Liver (tissue), 9 donors: ENCODE results near the gene SARDH. TPM values are rescaled to one million over a fixed set of nuclear protein-coding genes. Genes with fewer than 3 reads are reported as not detected.

Source experiments
- DNase-seq: peaks from one replicate; pipeline ENCODE4 v3.0.0-alpha.2; 2017; ENCODE audit warnings: low spot score
- H3K27ac ChIP-seq, 2 donors: one replicate each; pipeline ENCODE4 v1.7.0; 2013; ENCODE audit warnings: inconsistent platforms in 2 of 2, low read length in 2 of 2, control low read depth in 1 of 2, low read depth in 1 of 2, mild to moderate bottlenecking in 1 of 2
- H3K27me3 ChIP-seq, 4 donors: one replicate each; pipeline versions ENCODE4 v1.6.1 to v1.7.0; 2013; ENCODE audit warnings: low read length in 3 of 4, inconsistent platforms in 1 of 4, mild to moderate bottlenecking in 1 of 4, moderate library complexity in 1 of 4; ENCODE audit not compliant: control insufficient read depth in 4 of 4, insufficient read depth in 4 of 4
- H3K36me3 ChIP-seq, 4 donors: one replicate each; pipeline versions ENCODE4 v1.6.1 to v1.7.0; 2013; ENCODE audit warnings: low read length in 3 of 4, mild to moderate bottlenecking in 3 of 4, low read depth in 1 of 4, moderate library complexity in 1 of 4; ENCODE audit not compliant: control insufficient read depth in 4 of 4, insufficient read depth in 3 of 4
- H3K4me1 ChIP-seq, 4 donors: one replicate each; pipeline versions ENCODE4 v1.6.1 to v1.7.0; 2013; ENCODE audit warnings: low read length in 3 of 4, mild to moderate bottlenecking in 3 of 4, moderate library complexity in 1 of 4; ENCODE audit not compliant: control insufficient read depth in 4 of 4, insufficient read depth in 4 of 4
- H3K4me3 ChIP-seq, 3 donors: one replicate each; pipeline versions ENCODE4 v1.6.1 to v1.7.0; 2013; ENCODE audit warnings: low read length in 3 of 3, control low read depth in 1 of 3, low read depth in 1 of 3, mild to moderate bottlenecking in 1 of 3
- H3K9ac ChIP-seq, 2 donors: one replicate each; pipeline ENCODE4 v1.7.0; 2013; ENCODE audit warnings: low read length in 2 of 2, mild to moderate bottlenecking in 2 of 2, moderate library complexity in 2 of 2, control low read depth in 1 of 2, low read depth in 1 of 2
- H3K9me3 ChIP-seq, 4 donors: one replicate each; pipeline versions ENCODE4 v1.6.1 to v1.7.0; 2013; ENCODE audit warnings: low read length in 3 of 4; ENCODE audit not compliant: control insufficient read depth in 4 of 4
- ATF3 ChIP-seq: IDR thresholded peaks from 2 replicates; pipeline ENCODE4 v1.6.1; 2016; ENCODE audit warnings: antibody characterized with exemption
- EGR1 ChIP-seq, 2 donors: IDR thresholded peaks; 2 replicates each; pipeline ENCODE4 v1.6.1; 2016 to 2018; ENCODE audit warnings: antibody characterized with exemption in 2 of 2, low read depth in 2 of 2
- FOXA1 ChIP-seq: IDR thresholded peaks from 2 replicates; pipeline ENCODE4 v1.6.1; 2016; ENCODE audit warnings: antibody characterized with exemption
- GABPA ChIP-seq, 2 donors: IDR thresholded peaks in 1 of 2; conservative IDR thresholded peaks in 1 of 2; 2 replicates each; pipeline ENCODE4 v1.6.1; 2016; ENCODE audit warnings: antibody characterized with exemption in 2 of 2, mild to moderate bottlenecking in 1 of 2, moderate library complexity in 1 of 2
- HNF4A ChIP-seq, 2 donors: conservative IDR thresholded peaks; 2 replicates each; pipeline ENCODE4 v1.6.1; 2016; ENCODE audit warnings: antibody characterized with exemption in 2 of 2, mild to moderate bottlenecking in 2 of 2
- HNF4G ChIP-seq: IDR thresholded peaks from 2 replicates; pipeline ENCODE4 v1.6.1; 2016; ENCODE audit warnings: antibody characterized with exemption
- RAD21 ChIP-seq, 2 donors: IDR thresholded peaks; 2 replicates each; pipeline ENCODE4 v1.6.1; 2016; ENCODE audit warnings: antibody characterized with exemption in 2 of 2, mild to moderate bottlenecking in 2 of 2
- SP1 ChIP-seq: IDR thresholded peaks from 2 replicates; pipeline ENCODE4 v1.6.1; 2018; ENCODE audit warnings: antibody characterized with exemption, mild to moderate bottlenecking
- TAF1 ChIP-seq: conservative IDR thresholded peaks from 2 replicates; pipeline ENCODE4 v1.6.1; 2016; ENCODE audit warnings: antibody characterized with exemption, mild to moderate bottlenecking
- YY1 ChIP-seq: IDR thresholded peaks from 2 replicates; pipeline ENCODE4 v1.6.1; 2016; ENCODE audit warnings: antibody characterized with exemption, mild to moderate bottlenecking
- ZBTB33 ChIP-seq: IDR thresholded peaks from 2 replicates; pipeline ENCODE4 v1.6.1; 2016; ENCODE audit warnings: antibody characterized with exemption
- WGBS: extraction: QIAGEN DNeasy Blood & Tissue Kit; methylation state at CpG from one replicate; pipeline ENCODE4 v1.1.7; 2013; 5-methylcytosine and 5-hydroxymethylcytosine counted together
- polyA plus RNA-seq, 2 donors: library from polyadenylated mRNA; stranded (reverse) in 1 of 2; unstranded in 1 of 2; fragments of 200-250 nt in 1 of 2; fragments of >200 nt in 1 of 2; fragmentation: Nextera tagmentation in 1 of 2; extraction: Ambion mirVana in 1 of 2; gene quantifications; one replicate each; pipeline versions ENCODE4 v1.2.1 to v1.2.3, GENCODE V29; 2013 to 2015
- total RNA-seq, 2 donors: library from RNA; depleted of rRNA; stranded (reverse); fragments of >200 nt; gene quantifications; one replicate each; pipeline ENCODE4 v1.2.3, GENCODE V29; 2014
- TF ChIP-seq, protein P1 (sequence below): IDR thresholded peaks from 2 replicates; pipeline ENCODE4 v1.6.1; 2016; ENCODE audit warnings: antibody characterized with exemption, mild to moderate bottlenecking
- TF ChIP-seq, protein P2 (sequence below): IDR thresholded peaks from 2 replicates; pipeline ENCODE4 v1.6.1; 2016; ENCODE audit warnings: antibody characterized with exemption
- donor health status: healthy.
- donor health status: healthy.
- donor health status: healthy.
- donor health status: healthy.
- donor health status: healthy.

Gene SARDH
- total and polyA plus RNA-seq, 4 donors: 53.7 to 291 (median 63.4) TPM

DNA sequence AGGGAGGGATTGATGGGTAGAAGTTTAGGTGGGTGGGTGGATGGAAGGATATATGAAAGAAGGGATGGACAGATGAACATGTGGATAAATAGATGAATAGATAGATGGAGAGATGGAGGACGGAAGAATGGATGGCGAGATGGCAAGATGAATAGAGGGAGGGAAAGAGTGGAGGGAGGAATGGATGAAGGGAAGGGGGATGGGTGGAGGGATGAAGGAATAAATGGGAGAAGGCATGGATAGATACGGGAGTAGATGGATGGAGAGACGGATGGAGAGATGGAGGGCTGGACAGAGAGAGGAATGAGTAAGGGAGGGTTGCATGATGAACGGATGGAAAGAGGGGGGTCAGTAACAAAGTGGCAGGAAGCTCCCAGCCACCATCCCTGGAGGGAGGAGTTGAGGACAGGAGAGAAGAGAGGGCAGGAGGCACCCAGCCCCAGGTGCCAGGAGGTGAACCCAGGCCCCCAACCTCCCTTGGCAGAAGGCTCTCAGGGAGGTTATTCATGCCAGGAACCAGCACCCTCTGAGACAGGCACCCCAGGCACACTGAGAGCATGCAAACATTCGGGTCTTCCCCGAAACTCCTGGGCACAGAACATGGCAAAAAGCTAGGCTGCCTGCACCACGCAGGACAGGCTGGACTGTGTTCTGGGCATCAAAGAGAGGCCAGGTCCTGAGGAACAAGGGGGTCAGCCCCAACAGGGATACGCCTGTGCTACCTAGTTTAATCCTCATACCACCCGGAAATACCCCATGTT lies 9.1 kb downstream of the SARDH start (continued):
- TF ChIP-seq, protein P1, sequence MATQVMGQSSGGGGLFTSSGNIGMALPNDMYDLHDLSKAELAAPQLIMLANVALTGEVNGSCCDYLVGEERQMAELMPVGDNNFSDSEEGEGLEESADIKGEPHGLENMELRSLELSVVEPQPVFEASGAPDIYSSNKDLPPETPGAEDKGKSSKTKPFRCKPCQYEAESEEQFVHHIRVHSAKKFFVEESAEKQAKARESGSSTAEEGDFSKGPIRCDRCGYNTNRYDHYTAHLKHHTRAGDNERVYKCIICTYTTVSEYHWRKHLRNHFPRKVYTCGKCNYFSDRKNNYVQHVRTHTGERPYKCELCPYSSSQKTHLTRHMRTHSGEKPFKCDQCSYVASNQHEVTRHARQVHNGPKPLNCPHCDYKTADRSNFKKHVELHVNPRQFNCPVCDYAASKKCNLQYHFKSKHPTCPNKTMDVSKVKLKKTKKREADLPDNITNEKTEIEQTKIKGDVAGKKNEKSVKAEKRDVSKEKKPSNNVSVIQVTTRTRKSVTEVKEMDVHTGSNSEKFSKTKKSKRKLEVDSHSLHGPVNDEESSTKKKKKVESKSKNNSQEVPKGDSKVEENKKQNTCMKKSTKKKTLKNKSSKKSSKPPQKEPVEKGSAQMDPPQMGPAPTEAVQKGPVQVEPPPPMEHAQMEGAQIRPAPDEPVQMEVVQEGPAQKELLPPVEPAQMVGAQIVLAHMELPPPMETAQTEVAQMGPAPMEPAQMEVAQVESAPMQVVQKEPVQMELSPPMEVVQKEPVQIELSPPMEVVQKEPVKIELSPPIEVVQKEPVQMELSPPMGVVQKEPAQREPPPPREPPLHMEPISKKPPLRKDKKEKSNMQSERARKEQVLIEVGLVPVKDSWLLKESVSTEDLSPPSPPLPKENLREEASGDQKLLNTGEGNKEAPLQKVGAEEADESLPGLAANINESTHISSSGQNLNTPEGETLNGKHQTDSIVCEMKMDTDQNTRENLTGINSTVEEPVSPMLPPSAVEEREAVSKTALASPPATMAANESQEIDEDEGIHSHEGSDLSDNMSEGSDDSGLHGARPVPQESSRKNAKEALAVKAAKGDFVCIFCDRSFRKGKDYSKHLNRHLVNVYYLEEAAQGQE: no peak
- TF ChIP-seq, protein P2, sequence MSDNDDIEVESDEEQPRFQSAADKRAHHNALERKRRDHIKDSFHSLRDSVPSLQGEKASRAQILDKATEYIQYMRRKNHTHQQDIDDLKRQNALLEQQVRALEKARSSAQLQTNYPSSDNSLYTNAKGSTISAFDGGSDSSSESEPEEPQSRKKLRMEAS: no peak
- TF ChIP-seq HNF4A (conservative IDR thresholded peaks at IDR 0.05) (no peak), ATF3 (no peak)

GRCh38 chr9:133727876-133728441 lies 10.2 kb downstream of the SARDH start:
- H3K9me3 ChIP-seq: no peaks in the 10 kb centered on the region
- DNase-seq: no peak
- peaks cover 1 to 41% (median 16%) of the 10 kb centered on the region in 4 donors for H3K36me3 ChIP-seq
- peaks cover 0 to 9% (median 0%) of the 10 kb centered on the region in 4 donors for H3K4me1 ChIP-seq
- H3K27ac ChIP-seq: no peak overlapping the region
- no peak overlapping the region for H3K4me3 ChIP-seq
- no peak for TF ChIP-seq ZBTB33
- TF ChIP-seq EGR1 (IDR thresholded peaks at IDR 0.05; ENCODE audit: low read depth in 2 of 2): no peak
- no peak for TF ChIP-seq GABPA (IDR thresholded peaks at IDR 0.05 in 1 of 2, conservative IDR thresholded peaks at IDR 0.05 in 1 of 2)
- no peak for TF ChIP-seq FOXA1
- TF ChIP-seq HNF4A (conservative IDR thresholded peaks at IDR 0.05): no peak
- WGBS: 91% methylated on average over 18 of the region's 18 CpGs
- H3K9ac ChIP-seq: no peak overlapping the region
- H3K27me3 ChIP-seq: no peaks in the 10 kb centered on the region

DNA sequence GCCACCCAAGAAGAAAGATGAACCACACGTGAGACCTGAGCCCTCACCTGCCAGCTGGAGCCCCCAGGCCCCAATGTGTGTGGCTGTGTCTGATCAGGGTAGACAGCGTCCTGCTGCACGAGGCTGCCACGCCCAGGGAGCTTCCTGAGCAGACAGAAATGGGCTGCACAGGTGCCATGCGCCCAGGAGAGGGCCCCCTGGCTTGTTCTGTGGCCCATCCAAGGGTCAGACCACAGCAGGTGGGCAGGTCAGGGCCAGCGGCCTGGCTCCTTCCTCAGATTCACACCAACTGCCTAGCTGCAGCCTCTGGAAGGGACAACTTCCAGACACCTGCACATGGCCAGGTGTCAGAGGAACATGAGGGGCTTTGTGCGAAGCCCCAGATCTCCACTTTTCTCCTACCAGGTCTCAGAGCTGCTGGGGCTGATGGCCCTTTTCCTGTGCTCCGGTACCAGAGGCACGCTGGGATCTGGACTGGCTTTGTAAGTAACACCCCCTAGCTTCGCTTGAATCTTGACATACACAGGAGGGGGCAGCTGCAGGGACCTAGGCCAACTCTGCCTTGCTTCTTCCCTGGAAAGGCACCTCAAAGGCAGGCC lies 10.8 kb downstream of the SARDH start:
- Histone ChIP-seq H3K27me3 (no peaks in the 10 kb centered on the region), H3K4me3 (no peak overlapping the region)

More for the DNA sequence above, 10.8 kb downstream of the SARDH start:
- peaks cover 0 to 4% (median 0%) of the 10 kb centered on the region in 4 donors for H3K4me1 ChIP-seq
- no peak overlapping the region for H3K9ac ChIP-seq
- H3K9me3 ChIP-seq: no peaks in the 10 kb centered on the region
- peaks cover 1 to 41% (median 15%) of the 10 kb centered on the region in 4 donors for H3K36me3 ChIP-seq
- H3K27ac ChIP-seq: no peak overlapping the region
- peak; percentile 33 for DNase-seq
- 72% methylated on average over 10 of the region's 10 CpGs for WGBS
- no peak for TF ChIP-seq TAF1
- TF ChIP-seq ATF3: no peak
- TF ChIP-seq YY1: no peak
- TF ChIP-seq FOXA1: no peak
- TF ChIP-seq SP1: no peak
- TF ChIP-seq RAD21 (IDR thresholded peaks at IDR 0.05): peak in 1 of 2 donors; percentile 21
- no peak for TF ChIP-seq HNF4G
- TF ChIP-seq, protein P2: no peak
